GM12872 (cell line): ENCODE data around the gene SLC1A7.

Experiments used
- CTCF ChIP-seq: IDR thresholded peaks from 3 replicates; pipeline ENCODE4 v1.5.1; 2011; ENCODE audit warnings: low read depth, mild to moderate bottlenecking, low read length, moderate library complexity; ENCODE audit not compliant: insufficient read depth

The SLC1A7 gene

GRCh38 chr1:53081384-53082066, 60.9 kb downstream of the SLC1A7 start:
- no peak for TF ChIP-seq CTCF

- TF ChIP-seq CTCF: no peak
Observed at GRCh38 chr1:53080769-53081168, 61.7 kb downstream of the SLC1A7 start.

- TF ChIP-seq CTCF: no peak
Observed at GRCh38 chr1:53080041-53080440, 62.4 kb downstream of the SLC1A7 start.

GRCh38 chr1:53079251-53079650, 63.2 kb downstream of the SLC1A7 start:
- no peak for TF ChIP-seq CTCF

GRCh38 chr1:53078333-53079101, 63.9 kb downstream of the SLC1A7 start:
- no peak for TF ChIP-seq CTCF

- no peak for TF ChIP-seq CTCF
Observed at GRCh38 chr1:53077599-53077965, 64.9 kb downstream of the SLC1A7 start.

GRCh38 chr1:53076721-53077598, 65.5 kb downstream of the SLC1A7 start:
- no peak for TF ChIP-seq CTCF
